Daoy (cell line): ENCODE data around the gene SH2B3. TPM values are rescaled to one million over a fixed set of nuclear protein-coding genes. Genes with fewer than 3 reads are reported as not detected.
"Not testable (repeated sequence)": the region's sequence is repeated elsewhere in the genome, so short reads cannot be mapped to it uniquely, and the experiment has no call there.

Experiments used
- DNase-seq: peaks from one replicate; pipeline ENCODE4 v3.0.0-alpha.2; 2015; ENCODE audit warnings: low read depth
- total RNA-seq: library from RNA; depleted of rRNA; stranded (reverse); fragments of >200 nt; shearing (Covaris generic); gene quantifications from 2 replicates; pipeline ENCODE4 v1.2.3, GENCODE V29; 2014; rRNA removed

Gene SH2B3
- total RNA-seq, 1 experiment from 2014 or later: 28.7 TPM

DNA sequence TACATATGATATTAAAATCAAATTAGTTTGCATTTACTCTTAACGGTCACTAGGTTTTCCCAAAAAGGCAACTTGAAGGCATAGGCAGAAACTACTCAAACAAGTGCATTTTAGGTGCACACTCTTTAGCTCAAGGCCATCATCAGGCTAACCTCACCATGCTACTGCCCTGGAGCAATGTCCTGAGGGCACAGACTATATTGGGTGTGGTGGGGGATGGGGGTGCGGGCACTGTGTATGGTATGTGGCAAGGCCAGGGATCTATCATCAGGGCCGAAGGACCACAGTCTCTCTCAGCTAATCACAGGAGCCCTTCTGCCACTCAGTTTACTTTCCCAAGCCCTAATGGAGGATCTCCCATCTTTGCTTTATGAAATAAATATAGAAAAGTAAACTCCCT, 51.9 kb downstream of the SH2B3 start:
- DNase-seq: no peak

DNA sequence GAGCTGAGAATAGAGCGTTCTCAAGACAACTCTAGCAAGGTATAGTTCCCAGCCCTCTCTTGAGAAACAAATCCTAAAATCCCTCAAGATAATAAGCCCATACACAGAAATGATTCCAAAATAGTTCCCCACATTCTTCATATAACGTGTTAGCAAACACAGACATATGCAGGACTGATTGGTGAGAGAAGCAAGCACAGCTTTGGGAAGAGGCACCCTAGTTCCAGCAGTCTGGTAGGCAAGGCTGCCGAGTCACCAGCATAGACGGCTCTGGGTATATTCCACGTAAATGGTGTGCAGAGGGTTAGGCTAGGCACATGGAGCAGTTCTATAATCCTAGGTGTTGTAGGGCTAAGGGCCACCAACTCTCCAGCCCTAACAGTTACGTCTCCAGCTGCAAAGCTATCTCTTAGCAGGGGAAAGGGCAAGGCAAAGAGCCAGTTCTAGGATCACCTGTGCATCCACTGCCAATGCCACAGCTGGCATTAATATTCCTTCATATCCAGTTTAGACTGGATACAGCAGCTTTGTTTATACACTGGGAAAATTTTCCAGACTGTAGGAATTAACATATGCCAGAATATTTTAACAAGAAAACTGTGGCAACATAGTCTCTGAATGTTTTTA, 52.9 kb downstream of the SH2B3 start:
- no peak for DNase-seq

DNA sequence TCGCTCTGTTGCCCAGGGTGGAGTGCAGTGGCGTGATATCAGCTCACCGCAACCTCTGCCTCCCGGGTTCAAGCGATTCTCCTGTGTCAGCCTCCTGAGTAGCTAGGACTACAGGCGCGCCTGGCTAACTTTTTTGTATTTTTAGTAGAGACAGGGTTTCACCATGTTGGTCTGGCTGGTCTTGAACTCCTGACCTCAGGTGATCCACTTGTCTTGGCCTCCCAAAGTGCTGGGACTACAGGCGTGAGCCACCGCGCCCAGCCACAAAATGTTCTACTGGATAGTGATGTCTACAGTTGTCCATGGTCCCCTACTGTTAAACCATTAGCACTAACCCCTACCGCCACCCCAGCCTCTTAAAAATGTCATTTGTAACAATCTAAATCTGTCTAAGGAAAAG, 54.4 kb downstream of the SH2B3 start:
- not testable (repeated sequence) for DNase-seq

DNA sequence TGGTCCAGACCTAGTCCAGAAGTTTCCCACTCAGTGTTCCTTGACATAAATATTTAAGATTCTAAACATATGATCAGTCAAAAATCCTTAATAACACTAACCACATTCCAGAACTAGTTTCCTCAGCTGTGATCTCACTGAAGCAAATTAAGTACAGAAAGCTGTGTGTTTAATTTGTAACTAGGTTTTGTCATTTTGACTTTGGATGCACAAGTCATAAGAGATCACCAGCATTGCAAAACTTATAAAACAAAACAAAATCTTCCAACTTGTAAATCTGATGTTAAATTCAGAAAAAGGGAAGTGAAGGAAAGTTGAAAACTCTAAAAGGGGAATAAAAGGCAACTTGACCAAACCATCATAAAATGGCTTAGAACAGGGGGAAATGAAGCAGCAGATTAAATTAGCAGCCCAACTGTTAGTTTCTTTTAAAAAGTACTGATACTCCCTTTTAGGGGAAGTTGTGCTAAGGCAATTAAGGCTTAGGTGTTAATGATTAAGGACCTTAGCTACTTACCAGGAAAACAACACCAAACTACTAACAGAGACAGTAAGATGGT, 56.6 kb downstream of the SH2B3 start:
- DNase-seq: no peak

DNA sequence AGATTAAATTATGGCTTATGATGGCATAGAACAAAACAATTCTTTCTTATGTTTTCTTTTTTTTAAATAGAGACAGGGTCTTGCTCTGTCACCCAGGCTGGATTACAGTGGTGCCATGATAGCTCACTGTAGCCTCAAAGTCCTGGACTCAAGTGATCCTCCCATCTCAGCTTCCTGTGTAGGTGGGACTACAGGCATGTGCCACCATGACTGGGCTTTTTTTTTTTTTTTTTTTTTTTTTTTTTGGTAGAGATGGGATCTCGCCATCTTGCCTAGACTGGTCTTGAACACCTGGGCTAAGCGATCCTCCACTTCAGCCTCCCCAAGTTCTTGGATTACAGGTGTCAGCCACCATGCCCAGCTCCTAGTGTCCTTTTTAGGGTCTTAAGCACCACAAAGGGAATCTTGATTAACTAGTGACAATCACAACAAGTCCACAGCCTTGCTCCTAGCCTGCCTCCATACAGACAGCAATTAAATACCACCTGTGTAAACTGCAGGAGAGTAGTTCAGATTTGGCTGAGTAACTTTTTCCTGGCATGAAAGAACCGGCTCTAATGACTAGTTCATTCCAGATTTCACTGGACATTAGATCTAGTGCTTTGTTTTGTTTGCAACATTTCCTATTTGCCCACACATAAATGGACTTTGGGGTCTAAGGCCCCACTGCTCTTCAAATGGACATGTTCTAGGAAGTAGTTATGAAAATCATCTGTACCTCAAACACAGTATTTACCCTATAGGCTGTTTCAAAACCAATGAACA, 61.6 kb downstream of the SH2B3 start:
- DNase-seq: no peak

DNA sequence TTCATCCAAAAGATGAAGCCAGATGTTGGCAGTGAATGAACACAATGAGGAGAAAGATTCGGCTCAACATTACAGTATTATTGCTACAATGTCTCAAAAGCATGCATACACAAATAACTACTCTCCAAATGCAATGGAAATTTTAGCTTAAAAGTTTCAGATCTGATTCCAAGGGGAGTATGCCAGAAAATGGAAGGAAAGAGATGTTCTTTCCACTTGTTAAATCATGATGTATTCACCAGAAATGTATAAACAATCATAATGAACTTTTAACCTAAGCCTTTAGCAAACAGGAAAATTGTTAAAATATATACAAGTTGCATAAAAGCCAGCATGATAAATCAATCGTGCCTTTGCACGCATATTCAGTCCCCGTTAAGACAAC, 62.1 kb downstream of the SH2B3 start:
- no peak for DNase-seq

DNA sequence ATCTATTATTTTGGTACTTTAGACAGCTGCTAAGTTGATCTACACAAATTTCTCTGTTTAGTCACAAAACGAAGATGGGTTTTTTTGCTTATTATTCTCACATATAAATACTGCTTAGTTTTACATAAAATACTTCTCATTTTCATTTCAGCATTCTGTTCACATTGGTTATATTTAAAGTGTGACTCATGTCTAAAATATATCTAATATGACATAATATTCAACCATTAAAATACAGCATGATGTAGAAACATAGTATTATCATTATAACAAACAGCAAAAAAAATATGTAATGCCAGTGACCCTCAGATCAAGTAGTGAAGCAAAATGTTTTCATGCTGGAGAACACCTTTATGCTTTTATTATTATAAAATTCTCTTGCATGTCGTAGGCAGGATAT, 63.7 kb downstream of the SH2B3 start:
- no peak for DNase-seq

DNA sequence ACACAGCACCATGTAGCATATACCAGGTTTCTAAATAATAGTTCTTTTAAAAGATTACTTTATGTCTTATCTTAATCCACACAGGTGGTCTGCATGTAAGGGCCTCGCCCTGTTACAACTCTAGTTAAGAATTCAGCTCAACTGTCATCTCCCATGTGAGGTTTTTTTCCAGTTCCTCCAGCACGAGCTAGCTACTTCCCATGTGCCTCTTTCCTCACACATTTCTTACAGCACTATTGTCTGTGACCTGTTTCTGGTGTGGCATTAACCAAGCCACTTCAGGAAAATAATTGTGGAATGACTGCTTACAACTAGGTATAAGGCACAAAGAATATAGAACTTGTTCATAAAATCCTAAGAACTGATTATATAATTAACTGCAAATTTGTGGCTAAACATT, 65.5 kb downstream of the SH2B3 start:
- DNase-seq: no peak

DNA sequence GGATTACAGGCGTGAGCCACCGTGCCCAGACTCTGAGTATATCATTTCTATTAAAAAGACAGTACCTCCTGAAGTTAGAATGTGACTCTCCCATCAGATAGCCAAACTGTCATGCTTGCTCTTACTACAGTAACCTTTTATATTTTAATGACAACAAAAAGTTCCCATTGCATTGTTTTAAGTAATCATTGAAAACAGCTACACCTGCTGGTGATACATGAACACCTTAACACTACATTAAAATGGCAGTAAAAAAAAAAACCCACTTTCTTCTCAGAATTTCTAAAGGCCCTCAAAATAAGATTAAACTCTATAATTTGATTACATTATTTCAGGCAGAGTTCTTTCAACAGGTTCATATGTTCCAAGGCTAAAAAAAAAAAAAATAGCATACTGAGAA, 76.7 kb downstream of the SH2B3 start:
- no peak for DNase-seq

DNA sequence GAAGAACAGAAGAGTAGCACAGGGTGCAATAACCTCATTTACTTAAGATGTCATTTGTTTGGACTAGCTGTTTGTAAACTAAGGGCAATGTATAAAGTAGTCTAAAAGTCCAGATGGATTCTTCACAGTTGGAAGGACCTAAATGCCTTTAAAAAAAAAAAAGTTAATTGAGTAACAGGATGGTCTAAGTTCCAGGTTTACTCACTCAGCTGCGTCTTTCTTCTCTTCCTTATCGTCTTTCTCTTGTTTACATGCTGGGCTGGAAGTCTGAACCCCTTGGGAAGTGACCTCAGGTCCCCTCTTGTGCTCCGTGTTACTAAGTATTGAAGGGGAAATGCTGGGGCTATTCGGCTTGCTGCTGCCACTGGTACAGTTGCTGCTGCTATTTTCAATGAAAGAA, 82.5 kb downstream of the SH2B3 start:
- no peak for DNase-seq

DNA sequence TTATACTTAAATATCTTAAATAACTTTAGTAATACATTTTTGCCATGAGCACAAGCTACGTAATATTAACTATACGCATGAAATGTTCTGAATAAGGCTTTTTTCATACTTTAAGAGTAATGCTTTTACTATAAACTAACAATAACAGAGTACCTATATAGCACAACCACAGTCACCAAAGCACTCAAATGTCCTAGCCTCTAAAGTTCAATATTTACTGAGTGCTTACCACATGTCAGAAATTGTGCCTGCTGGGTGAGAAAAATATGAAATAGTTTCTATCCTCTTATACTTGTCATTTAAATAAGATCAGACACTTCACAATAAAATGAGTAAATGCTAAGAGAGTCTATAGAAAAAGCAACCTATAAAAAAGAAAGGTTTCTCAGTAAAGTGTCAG, 83.1 kb downstream of the SH2B3 start:
- no peak for DNase-seq

DNA sequence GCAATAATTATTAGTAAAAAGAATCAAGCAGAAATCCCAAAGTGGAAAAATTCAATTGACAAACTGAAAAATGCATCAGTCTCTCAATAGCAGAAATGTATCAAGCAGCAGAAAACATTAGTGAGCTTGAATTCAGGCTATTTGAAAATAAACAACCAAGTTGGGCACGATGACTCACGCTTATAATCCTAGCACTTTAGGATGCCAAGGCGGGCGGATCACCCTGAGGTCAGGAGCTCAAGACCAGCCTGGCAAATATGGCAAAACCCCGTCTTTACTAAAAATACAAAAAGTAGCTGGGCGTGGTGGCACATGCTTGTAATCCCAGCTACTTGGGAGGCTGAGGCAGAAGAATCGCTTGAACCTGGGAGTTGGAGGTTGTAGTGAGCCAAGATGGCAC, 87.3 kb downstream of the SH2B3 start:
- DNase-seq: peak; percentile 66

DNA sequence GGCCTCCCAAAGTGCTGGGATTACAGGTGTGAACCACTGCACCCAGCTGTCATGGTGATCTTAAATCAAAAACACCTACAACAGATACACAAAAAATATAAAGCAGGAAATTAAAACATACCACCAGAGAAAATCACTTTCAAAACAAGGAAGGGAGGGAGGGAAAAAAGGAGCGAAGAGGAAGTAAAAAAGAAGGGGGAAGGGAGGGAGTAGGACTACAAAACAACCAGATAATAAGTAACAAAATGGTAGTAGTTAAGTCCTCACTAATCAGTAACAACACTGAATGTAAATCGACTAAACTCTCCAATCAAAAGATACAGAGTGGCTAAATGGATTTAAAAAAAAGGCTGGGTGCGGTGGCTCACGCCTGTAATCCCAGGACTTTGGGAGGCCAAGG, 89.0 kb downstream of the SH2B3 start:
- no peak for DNase-seq

Other genes starting within 250 kb of the SH2B3 start
- 6.3 and 11.8 TPM in 2 replicates for gene PHETA1, start 36.8 kb upstream of the SH2B3 start, total RNA-seq
- gene ATXN2, start 193.4 kb downstream of the SH2B3 start, total RNA-seq: 10.1 and 14.7 TPM in 2 replicates